Measurements from ENCODE around the gene KSR1. TPM values are rescaled to one million over a fixed set of nuclear protein-coding genes. Genes with fewer than 3 reads are reported as not detected.

The KSR1 gene
- total and polyA plus RNA-seq, 2 experiments from 2014 or later, result 7.8 to 53.2 TPM

DNA sequence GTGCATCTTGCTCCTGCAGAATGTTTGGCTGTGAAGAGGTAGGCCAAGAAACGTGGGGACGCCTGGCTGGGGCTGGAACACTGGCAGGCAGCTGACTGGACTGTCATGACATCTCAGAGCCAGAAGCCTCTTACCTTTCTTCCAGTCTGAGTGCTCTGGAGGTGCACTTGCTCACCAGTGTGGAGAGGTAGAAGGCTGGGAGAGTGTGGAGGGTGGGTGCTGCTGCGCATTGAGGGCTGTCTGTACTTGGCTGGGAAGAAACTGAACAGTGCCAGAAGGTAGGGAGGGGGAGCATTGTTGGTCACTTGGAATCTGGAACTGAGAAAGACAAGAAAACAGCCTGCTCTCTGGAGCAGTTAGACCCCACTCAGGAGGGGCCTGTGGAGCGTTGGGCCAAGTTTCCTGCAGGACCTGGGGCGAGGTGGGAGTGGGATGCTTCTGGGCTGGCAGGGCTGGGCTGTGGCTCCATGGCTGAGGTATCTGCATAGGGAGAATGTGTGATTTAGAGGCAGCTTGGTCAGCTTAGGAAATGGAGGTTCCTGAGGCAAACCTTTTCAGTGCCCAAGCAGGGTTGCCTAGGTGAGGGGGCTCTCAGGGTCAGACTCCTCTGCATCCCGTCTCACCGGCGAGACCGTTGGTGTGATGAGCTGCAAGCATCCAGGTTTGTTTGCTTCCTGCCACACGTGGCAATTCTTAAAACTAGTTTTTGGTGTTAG lies 55.1 kb downstream of the KSR1 start:
- Histone ChIP-seq H4K20me1 (replicated peaks; ENCODE audit: insufficient read depth) (no peaks in the 10 kb centered on the region), H3F3A (replicated peaks; ENCODE audit: low read depth) (no peaks in the 10 kb centered on the region), H3K4me2 (no peak overlapping the region), H3K36me3 (ENCODE audit: insufficient read depth) (no peaks in the 10 kb centered on the region), H3K4me1 (ENCODE audit: insufficient read depth) (peaks cover 44% of the 10 kb centered on the region), H3K79me2 (replicated peaks; ENCODE audit: insufficient read depth) (peaks cover 94% of the 10 kb centered on the region), H3K4me3 (no peak overlapping the region), H3K9me2 (ENCODE audit: insufficient read depth) (no peaks in the 10 kb centered on the region; the same call in 1 of the 2 replicates), H3K27ac (ENCODE audit: low read depth) (peak overlapping the region; percentile 60), H3K27me3 (ENCODE audit: insufficient read depth) (no peaks in the 10 kb centered on the region), H2AFZ (no peak overlapping the region)
- H3K27ac Mint-ChIP-seq, result peak overlapping the region; percentile 9
- no peak for DNase-seq (ENCODE audit: low spot score)
- no peaks in the 10 kb centered on the region for H3K36me3 Mint-ChIP-seq (ENCODE audit: low read depth)
- ATAC-seq, result no peak
- peaks cover 60% of the 10 kb centered on the region for H3K4me1 Mint-ChIP-seq
- TF ChIP-seq ZNF331 (CRISPR knock-in tag; IDR thresholded peaks at IDR 0.05; ENCODE audit: low read depth), result no peak
- no peak for TF ChIP-seq JUNB (IDR thresholded peaks at IDR 0.05; ENCODE audit: unreplicated experiment)
- TF ChIP-seq EZH2 (IDR thresholded peaks at IDR 0.05; ENCODE audit: low read depth, unreplicated experiment), result no peak
- TF ChIP-seq, protein P1, sequence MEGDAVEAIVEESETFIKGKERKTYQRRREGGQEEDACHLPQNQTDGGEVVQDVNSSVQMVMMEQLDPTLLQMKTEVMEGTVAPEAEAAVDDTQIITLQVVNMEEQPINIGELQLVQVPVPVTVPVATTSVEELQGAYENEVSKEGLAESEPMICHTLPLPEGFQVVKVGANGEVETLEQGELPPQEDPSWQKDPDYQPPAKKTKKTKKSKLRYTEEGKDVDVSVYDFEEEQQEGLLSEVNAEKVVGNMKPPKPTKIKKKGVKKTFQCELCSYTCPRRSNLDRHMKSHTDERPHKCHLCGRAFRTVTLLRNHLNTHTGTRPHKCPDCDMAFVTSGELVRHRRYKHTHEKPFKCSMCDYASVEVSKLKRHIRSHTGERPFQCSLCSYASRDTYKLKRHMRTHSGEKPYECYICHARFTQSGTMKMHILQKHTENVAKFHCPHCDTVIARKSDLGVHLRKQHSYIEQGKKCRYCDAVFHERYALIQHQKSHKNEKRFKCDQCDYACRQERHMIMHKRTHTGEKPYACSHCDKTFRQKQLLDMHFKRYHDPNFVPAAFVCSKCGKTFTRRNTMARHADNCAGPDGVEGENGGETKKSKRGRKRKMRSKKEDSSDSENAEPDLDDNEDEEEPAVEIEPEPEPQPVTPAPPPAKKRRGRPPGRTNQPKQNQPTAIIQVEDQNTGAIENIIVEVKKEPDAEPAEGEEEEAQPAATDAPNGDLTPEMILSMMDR (conservative IDR thresholded peaks at IDR 0.05; ENCODE audit: low read depth in 2 of 2), result no peak
- no peak for TF ChIP-seq POLR2AphosphoS5 (IDR thresholded peaks at IDR 0.05; ENCODE audit: low read depth)
- TF ChIP-seq, protein P2, sequence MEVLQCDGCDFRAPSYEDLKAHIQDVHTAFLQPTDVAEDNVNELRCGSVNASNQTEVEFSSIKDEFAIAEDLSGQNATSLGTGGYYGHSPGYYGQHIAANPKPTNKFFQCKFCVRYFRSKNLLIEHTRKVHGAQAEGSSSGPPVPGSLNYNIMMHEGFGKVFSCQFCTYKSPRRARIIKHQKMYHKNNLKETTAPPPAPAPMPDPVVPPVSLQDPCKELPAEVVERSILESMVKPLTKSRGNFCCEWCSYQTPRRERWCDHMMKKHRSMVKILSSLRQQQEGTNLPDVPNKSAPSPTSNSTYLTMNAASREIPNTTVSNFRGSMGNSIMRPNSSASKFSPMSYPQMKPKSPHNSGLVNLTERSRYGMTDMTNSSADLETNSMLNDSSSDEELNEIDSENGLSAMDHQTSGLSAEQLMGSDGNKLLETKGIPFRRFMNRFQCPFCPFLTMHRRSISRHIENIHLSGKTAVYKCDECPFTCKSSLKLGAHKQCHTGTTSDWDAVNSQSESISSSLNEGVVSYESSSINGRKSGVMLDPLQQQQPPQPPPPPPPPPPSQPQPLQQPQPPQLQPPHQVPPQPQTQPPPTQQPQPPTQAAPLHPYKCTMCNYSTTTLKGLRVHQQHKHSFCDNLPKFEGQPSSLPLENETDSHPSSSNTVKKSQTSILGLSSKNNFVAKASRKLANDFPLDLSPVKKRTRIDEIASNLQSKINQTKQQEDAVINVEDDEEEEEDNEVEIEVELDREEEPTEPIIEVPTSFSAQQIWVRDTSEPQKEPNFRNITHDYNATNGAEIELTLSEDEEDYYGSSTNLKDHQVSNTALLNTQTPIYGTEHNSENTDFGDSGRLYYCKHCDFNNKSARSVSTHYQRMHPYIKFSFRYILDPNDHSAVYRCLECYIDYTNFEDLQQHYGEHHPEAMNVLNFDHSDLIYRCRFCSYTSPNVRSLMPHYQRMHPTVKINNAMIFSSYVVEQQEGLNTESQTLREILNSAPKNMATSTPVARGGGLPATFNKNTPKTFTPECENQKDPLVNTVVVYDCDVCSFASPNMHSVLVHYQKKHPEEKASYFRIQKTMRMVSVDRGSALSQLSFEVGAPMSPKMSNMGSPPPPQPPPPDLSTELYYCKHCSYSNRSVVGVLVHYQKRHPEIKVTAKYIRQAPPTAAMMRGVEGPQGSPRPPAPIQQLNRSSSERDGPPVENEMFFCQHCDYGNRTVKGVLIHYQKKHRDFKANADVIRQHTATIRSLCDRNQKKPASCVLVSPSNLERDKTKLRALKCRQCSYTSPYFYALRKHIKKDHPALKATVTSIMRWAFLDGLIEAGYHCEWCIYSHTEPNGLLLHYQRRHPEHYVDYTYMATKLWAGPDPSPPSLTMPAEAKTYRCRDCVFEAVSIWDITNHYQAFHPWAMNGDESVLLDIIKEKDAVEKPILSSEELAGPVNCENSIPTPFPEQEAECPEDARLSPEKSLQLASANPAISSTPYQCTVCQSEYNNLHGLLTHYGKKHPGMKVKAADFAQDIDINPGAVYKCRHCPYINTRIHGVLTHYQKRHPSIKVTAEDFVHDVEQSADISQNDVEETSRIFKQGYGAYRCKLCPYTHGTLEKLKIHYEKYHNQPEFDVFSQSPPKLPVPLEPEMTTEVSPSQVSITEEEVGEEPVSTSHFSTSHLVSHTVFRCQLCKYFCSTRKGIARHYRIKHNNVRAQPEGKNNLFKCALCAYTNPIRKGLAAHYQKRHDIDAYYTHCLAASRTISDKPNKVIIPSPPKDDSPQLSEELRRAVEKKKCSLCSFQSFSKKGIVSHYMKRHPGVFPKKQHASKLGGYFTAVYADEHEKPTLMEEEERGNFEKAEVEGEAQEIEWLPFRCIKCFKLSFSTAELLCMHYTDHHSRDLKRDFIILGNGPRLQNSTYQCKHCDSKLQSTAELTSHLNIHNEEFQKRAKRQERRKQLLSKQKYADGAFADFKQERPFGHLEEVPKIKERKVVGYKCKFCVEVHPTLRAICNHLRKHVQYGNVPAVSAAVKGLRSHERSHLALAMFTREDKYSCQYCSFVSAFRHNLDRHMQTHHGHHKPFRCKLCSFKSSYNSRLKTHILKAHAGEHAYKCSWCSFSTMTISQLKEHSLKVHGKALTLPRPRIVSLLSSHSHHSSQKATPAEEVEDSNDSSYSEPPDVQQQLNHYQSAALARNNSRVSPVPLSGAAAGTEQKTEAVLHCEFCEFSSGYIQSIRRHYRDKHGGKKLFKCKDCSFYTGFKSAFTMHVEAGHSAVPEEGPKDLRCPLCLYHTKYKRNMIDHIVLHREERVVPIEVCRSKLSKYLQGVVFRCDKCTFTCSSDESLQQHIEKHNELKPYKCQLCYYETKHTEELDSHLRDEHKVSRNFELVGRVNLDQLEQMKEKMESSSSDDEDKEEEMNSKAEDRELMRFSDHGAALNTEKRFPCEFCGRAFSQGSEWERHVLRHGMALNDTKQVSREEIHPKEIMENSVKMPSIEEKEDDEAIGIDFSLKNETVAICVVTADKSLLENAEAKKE (CRISPR knock-in tag; IDR thresholded peaks at IDR 0.05), result no peak
- TF ChIP-seq ZNF114 (CRISPR knock-in tag; IDR thresholded peaks at IDR 0.05), result no peak
- no peaks in the 10 kb centered on the region for H3K9me3 Mint-ChIP-seq
- no peak overlapping the region for H3K4me3 Mint-ChIP-seq
- peaks cover 10% of the 10 kb centered on the region for H3K27me3 Mint-ChIP-seq (ENCODE audit: insufficient read depth, low read depth, poor library complexity)
